ENCODE measurements around the gene CFAP54.

CFAP54 gene

DNA sequence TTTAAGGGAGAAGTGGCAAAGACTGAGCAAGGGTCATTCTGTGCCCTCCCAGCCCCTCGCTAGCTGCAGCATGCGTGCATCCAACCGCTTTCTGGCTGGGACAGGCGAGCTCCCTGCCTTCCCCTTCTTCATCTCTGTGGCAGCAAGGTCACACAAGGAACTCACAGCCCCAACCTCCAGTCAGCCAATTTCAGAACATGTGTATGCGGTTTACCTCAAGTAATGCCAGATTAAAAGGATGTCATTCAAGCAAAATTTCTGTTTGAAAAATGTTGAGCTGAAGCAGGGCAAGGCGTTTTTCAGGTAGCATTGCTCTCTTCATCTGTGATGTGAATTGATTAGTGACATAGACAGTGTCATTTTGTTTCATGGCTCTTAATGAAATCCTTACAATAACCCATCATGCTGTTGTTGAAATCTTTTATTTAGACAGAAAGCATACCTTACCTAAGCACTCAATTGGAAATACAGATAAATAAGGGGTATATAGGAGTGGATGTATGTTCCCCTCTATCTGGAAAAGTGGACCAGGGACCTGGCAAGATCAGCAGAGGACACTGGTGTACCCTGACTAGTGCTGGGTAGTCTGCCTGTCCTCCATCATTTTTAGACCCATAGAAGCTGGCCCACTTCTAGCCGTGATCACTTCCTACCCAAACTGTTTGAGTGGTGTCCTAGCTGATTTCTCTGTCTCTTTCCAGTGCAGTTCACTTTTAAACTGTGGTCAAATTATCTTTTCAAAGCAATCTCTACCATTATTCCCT is 334.9 kb downstream of the CFAP54 start:
- DNase-seq (ENCODE audit: low read depth) = no peak

DNA sequence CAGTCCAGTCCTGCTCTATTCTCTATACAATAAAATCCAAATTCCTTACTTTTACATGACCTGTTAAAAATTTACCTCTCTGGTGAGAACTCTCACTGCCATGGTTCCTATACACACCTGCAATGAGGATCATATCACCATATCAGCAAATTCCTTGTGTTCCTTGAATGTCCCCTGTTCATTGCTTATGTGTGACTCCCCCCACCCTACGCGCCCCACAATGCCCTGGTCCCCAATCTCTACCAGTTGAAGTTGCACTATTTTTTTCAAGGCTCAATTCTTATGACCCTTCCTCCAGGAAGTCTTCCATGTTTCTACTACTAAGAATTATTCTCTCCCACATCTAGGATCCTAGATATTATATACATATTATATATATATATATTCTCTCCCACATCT is 335.5 kb downstream of the CFAP54 start:
- no peak for DNase-seq (ENCODE audit: low read depth)

DNA sequence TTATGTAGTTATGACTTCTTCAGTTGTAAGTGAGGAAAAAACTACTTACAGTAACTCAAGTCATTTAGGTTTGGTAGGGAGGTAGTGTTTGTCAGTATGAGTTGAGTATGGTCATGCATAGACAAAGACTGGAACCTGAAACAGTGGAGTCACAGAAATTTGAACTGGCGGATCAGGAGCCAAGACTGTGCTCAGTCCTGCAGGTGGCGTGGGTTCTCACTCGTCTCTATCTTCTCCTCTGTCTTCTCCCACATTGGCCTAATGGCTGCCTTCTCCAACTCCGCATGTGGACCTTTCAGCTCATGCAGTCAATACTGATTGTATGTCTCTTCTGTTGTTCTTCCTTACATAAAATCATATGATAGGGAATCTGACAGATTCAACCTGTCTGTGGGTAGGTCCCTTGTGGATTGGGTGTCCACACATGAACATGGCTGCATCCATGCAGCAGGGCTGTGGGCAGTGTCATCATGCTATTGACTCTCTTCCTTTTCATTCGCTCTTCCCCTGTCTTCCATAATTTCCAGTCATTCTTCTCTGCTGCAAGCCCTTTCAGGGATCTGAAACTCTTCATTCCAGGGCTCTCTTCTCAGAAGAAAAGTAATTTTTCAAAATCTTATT is 338.9 kb downstream of the CFAP54 start:
- DNase-seq (ENCODE audit: low read depth) = no peak

DNA sequence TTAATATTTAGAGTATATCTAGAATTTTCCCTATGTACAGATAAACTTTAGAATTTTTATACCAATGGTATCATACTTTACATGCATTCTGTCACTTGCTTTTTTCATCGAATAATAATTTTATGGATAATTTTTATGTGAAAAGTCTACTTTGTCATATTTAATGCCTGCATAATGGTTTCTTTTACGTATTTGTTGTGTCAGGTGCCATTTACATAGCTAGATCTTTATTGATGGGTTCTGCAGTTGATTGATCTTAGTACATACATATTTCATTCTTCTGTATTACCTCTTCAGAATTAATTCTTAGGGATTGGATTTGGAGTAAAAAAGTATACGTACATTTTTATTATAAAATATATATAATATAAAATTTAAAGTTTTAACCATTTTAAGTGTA is 340.0 kb downstream of the CFAP54 start:
- DNase-seq (ENCODE audit: low read depth) = no peak

DNA sequence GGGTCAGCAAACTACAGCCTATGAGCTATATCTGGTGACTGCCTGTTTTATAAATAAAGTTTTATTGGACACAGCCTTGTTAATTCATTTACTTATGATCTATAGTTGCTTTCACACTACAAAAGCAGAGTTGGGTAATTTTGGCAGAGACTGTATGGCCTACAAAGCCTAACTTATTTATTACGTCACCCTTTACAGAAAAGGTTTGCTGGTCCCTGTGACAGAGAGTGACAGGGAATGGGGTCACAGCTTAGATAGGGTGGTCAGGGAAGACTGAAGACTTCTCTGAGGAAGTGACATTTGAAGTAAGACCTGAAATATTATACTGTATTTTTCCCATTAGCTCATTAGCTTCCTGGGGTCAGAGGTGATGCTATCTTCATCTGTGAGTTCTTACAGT is 342.0 kb downstream of the CFAP54 start:
- DNase-seq (ENCODE audit: low read depth) = no peak

DNA sequence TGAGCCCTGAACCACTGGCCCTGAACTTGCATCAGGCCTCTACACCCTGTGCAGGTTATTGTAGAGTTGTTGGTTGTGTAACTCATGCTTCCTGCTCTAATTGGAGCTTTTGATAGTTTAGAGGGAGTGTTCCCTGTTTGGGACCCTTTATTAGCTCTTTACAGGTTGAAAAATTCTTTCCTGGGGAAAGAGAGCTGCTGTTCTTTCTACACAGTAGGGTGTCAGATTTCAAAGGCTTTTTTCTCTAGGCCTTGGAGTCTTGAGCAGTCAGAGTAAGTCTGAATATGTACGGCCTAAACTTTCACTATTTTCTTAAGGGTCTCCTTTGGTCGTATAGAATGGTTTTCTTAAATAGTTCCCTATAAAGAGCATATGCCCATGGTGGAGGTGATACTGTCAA is 356.9 kb downstream of the CFAP54 start:
- DNase-seq (ENCODE audit: low read depth) = no peak

DNA sequence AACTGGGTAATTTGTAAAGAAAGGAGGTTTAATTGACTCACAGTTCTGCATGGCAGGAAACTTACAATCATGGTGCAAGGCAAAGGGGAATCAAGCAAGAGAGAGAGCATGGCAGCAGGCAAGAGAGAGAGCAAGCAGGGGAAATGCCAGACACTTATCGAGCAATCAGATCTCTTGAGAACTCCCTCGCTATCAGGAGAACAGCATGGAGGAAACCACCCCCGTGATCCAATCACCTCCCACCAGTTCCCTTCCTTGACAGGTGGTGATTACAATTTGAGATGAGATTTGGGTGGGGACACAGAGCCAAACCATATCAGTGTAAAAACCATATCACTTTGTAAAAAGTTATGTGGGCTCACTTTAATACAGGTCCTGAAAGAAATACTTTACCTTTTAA is 361.3 kb downstream of the CFAP54 start:
- DNase-seq (ENCODE audit: low read depth) = no peak

DNA sequence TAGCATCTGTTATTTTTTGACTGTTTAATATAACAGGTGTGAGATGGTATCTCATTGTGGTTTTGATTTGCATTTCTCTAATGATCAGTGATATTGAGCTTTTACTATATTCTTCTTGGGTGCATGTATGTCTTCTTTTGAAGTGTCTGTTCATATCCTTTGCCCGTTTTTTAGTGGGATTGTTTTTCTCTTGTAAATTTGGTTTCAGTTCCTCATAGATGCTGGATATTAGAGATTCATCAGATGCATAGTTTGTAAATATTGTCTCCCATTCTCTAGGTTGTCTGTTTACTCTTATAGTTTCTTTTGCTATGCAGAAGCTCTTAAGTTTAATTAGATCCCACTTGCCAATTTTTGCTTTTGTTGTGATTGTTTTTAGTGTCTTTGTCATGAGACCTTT is 368.8 kb downstream of the CFAP54 start:
- DNase-seq (ENCODE audit: low read depth) = no peak

DNA sequence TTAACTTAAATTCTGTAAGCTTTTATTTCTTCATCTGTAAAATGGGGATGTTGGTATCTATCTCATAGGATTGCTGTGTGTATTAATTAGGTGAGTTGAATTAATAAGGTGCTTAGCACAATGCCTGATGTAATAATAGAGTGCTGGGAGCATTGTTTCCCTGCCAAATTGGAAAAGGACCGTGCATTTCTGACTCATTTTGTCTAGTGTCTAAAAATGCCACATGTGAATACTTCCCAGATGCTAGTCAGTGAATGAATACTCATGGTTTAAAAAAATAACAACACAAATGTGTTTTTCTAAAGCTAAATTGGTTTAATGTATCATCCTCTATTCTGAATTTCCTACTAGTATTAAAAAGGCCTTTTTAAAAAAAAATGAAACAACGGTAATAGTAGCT is 372.3 kb downstream of the CFAP54 start:
- DNase-seq (ENCODE audit: low read depth) = no peak

DNA sequence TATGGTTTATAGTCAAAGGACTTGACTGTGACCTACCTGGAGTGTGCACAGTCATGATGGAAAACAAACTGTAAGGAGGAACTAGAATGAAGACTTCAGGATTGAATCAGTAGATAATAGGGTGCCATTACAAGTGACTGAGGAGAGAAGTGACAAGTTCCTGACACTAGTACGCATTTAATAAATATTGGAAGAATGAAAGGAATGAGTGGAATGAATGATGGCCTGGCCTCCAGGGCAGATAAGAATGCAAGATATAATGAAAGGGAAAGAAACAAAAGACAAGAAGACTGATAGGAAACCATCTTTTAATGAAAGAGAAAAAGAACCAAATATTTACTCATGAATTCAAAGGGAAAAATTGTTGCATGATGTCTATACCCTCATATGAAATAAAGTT is 372.9 kb downstream of the CFAP54 start:
- no peak for DNase-seq (ENCODE audit: low read depth)

DNA sequence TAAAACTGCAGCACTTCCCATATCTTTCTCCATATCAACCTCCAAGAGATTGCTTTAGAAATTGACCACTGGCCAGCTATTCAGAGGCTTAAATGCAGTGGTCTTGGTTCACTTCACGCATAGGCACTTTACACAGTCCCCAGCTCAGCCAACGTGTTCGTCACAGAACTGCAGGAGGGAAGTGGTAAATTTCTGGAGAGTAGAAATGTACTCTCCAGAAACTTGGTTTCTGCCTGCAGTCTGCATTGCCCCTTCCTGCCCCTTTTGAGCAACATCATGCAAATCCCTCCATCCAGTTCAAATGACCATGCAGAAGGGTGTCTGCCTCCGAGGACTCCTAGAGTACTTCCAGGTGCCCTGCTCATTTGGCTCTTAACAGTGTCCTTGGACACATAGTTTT is 375.0 kb downstream of the CFAP54 start:
- DNase-seq (ENCODE audit: low read depth) = no peak

DNA sequence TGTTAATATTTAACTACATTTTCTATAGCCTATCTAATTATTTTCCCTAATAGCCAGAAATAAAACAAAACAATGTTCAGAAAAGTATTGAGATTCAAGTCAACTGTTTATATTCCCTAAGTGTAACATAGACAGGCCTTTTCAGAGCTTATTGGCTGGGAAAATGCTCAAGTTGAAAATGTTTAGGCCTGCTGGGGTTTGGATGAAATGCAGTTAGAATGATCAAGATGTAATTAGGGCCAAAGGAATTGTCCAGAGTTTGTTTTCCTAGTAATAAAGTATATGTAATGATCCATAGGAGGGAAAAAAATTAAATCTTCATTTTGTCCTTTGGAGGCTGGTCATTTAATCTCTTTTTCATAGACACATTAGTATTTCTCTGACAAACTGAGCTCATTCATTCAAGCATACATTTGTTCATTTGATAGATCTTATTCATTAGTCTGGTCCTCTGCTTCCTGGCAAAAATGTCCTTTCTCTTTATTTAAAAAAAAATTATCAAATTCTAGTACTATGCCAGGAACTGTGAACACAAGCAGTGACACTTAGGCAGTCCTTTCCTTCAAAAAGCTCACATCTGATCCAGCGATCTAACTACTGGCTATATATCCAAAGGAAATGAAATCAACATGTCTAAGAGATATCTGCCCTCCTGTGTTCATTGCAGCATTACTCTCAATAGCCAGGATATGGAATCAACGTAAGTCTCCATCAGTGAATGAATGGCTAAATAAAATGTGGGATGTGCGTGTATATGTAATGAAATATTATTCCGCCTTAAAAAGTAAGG is 377.6 kb downstream of the CFAP54 start:
- no peak for DNase-seq (ENCODE audit: low read depth)

DNA sequence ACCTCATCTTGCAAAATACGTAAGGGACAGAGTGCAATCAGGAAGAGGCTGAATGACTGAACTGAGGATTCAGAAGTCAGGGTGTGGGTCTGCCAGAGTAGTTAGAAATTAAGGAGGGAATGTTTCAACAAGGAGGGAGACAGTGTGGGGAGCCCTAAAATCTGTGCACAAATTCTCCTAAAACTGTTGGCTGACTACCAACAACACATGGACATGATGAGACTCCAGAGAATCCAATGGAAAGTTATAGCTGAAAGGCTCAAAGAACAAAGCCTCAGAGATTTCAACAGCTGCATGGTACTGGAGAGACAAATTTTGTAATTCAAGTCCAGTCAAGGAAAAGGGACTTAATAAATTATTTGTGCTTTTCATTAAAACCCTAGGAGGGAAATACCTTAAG is 381.6 kb downstream of the CFAP54 start:
- DNase-seq (ENCODE audit: low read depth) = no peak

DNA sequence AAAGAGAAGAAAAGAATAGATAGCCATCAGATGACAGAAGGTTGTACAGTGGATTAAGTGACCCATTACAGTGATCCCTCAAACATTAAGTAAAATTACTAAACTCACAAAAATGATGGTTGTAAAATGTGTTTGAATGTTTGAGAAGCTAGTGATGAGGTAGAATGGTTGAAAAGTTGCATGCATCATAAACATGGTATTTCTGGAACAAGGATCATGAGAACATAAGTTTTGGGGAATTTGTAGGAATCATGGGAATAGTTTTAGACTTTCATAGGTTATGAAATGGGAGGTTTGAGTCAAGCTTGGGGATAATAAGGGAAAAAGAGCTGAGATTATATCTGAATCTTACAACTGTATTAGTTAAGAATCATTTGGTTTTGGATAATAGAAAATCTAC is 383.6 kb downstream of the CFAP54 start:
- no peak for DNase-seq (ENCODE audit: low read depth)

DNA sequence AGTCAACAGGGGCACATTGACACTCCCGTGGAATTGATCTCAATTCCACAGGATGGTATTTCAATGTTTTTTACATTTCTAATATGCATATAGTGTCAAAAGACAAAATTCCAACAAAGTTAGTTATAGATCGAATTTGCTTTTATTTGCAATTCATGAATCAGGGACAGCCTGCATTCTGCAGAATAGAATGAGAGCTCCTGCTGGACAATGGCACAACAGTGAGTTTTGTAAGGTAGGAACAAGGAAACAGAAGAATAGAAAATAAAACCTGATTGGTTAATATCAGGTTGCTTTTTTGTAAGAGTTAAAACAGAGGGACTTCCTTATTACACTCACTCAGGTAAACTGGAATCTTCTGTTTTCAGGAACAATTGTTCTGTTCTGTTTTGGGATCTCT is 384.8 kb downstream of the CFAP54 start:
- no peak for DNase-seq (ENCODE audit: low read depth)

DNA sequence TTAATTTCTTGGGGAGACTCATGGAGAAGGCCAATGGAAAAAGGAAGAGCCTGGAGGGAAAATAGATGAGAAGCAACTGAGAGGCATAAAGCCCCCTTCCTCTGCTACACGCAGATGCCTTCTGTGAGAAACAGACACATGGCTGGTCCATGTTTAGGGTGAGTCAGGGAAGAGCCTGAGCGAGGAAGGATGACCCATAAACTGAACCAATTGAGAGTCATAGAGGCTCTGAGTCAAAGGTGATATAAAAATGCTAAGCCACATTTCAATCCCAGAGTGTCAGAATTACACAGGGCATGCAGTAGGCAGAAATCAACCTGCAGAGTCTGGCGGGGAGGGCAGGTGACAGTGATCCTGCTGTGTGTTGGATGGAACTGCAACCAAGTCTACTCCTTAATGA is 387.6 kb downstream of the CFAP54 start:
- DNase-seq (ENCODE audit: low read depth) = no peak

DNA sequence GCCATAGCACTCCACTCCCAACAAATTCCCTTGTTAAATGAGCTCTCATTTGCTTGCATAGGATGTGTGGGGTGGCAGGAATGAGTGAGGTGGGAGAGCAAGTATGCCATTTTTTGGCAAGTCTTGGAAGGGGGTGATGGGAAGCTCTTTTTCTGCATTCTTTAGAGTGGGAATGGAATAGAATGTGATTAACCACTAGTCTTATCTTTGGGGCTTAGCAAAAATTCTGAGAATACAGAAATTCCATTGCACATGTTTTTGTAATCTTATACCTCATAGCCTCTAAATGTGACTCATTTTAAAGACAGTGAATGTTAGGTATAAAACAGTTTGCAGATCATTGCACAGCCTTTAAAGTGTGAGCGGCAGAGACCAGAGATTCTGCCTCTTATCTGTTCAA is 389.3 kb downstream of the CFAP54 start:
- no peak for DNase-seq (ENCODE audit: low read depth)

DNA sequence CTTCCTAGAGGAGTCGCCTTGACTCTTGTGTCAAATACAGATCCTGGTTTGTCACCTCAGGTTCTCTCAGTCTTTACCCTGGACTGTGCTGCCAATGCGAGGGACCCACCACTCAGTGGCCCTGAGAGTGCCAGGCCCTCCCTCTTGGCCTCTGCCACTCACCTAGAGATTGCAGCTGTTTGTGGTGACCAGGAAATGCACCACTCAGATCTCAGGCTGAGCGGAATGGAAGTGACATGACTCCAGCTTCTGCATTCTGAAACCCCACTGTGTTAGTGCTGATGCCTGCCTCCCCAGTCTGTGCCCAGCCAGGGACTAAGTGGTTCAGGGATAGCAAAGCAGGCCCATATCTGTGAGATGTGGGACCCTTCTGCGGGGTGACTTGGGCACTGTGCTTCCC is 389.9 kb downstream of the CFAP54 start:
- DNase-seq (ENCODE audit: low read depth) = no peak

DNA sequence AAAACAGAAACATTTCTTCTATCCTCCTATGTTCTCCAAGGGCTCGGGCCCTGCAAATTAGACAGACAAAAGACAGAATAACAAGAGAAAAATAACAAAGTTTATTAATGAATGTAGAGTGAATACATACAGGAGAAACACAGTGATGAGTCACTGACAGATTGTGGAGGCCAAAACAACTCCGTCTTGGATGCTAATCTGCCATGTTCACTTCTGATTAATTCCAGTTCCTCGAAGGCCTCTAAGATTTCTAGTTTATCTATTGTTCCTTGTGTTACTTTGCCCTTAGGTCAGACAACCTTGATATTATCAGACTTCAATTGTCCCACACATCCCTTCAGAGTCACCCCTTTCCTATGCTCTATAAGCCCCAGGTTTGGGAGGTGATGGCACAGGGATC is 390.8 kb downstream of the CFAP54 start:
- no peak for DNase-seq (ENCODE audit: low read depth)

DNA sequence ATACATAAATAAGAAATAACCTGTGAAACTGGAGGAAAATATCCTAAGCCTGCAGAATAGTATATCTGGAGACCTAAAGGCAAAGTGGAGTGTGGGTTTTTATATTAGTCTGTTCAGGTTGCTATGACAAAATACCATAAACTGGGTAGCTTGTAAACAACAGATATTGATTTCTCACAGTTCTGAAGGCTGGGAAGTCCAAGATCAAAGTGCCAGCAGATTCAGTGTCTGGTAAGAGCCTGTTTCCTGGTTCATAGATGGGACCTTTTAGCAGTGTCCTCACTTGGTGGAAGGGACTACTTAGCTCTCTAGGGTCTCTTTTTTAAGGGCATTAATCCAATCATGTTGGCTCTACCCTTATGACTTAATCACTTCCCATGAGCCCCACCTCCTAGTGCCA is 392.2 kb downstream of the CFAP54 start:
- DNase-seq (ENCODE audit: low read depth) = no peak

DNA sequence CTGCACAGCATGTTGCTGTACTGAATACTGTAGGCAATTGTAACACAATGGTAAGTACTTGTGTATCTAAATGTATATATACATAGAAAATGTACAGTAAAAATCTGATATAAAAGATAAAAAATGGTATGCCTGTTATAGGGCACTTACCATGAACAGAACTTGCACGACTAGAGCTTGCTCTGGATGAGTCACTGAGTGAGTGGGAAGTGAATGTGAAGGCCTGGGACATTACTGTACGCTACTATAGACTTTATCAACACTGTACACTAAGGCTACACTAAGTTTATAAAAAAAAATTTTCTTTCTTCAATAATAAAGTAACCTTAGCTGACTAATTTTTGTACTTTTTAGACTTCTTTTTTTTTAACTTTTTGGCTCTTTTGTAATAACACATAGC is 393.5 kb downstream of the CFAP54 start:
- DNase-seq (ENCODE audit: low read depth) = no peak

DNA sequence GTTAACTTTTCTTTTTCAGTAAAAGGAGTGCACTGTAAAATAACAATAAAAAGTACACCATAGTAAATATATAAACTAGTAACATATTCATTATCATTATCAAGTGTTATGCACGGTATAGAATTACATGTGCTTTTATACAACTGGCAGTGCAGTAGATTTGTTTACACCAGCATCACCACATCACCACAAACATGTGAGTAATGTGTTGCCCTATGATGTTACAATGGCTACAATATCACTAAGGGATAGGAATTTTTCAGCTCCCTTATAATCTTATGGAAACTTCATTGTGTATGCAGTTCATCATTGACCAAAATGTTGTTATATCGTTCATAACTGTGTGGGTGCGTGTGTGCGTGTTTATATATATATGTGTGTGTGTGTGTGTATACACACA is 394.2 kb downstream of the CFAP54 start:
- no peak for DNase-seq (ENCODE audit: low read depth)

DNA sequence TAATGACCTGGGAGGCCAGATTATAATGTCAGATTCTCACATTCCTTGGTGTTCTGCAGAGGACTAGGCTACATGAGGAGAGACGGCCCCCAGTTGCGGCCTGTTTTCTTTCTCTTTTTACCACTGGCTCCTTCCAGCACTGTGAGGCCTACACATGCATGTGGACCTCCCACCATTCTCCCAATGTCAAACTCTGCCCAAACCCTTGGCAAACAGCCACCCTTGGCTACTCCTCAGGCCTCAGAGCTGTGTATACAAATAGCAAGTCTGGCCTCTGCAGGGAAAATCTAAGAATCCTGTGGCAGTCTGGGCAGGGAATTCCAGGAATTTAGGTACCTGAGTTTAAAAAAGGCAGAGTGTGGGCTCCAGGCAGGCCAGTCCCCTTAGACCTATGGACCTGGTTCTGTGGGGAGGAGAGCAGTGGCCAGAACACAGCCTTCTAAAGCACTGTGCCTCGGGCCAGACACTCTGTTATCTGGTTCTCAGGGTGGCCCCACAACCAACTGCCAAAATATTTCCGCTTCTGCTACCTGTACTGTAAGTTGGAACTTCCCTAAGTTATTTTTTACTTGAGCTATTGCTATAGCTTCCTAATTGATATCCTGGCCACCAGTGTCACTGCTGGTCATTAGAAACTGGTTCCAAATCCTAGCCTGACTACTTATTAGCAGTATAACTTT is 397.8 kb downstream of the CFAP54 start:
- no peak for DNase-seq (ENCODE audit: low read depth)
